Small intestine (tissue), 7 donors: ENCODE measurements around the gene CELF2. TPM values are rescaled to one million over a fixed set of nuclear protein-coding genes. Genes with fewer than 3 reads are reported as not detected.

ENCODE experiments used
- DNase-seq, 2 donors: peaks; one replicate each; pipeline versions ENCODE4 v3.0.0 to v3.0.0-alpha.2; 2013
- FAIRE-seq: peaks from 2 replicates; lab custom pipeline; 2012; peaks lifted over from hg19 to GRCh38; lab: Jason Lieb, UNC
- H3K27ac ChIP-seq, 3 donors: one replicate each; pipeline ENCODE4 v1.5.1; 2013; ENCODE audit warnings: low read length in 2 of 3, mild to moderate bottlenecking in 2 of 3, control low read depth in 1 of 3, inconsistent platforms in 1 of 3, low read depth in 1 of 3, moderate library complexity in 1 of 3
- H3K27me3 ChIP-seq, 3 donors: one replicate each; pipeline ENCODE4 v1.6.1; 2013; ENCODE audit warnings: low read length in 3 of 3, inconsistent platforms in 1 of 3; ENCODE audit not compliant: control insufficient read depth in 3 of 3, insufficient read depth in 3 of 3
- H3K36me3 ChIP-seq, 3 donors: one replicate each; pipeline ENCODE4 v1.6.1; 2013; ENCODE audit warnings: low read length in 3 of 3, inconsistent platforms in 1 of 3, low read depth in 1 of 3, mild to moderate bottlenecking in 1 of 3, moderate library complexity in 1 of 3; ENCODE audit not compliant: control insufficient read depth in 3 of 3, insufficient read depth in 2 of 3
- H3K4me1 ChIP-seq, 3 donors: one replicate each; pipeline ENCODE4 v1.6.1; 2013; ENCODE audit warnings: low read length in 2 of 3, inconsistent platforms in 1 of 3, low read depth in 1 of 3, mild to moderate bottlenecking in 1 of 3, moderate library complexity in 1 of 3; ENCODE audit not compliant: control insufficient read depth in 3 of 3, insufficient read depth in 2 of 3
- H3K4me3 ChIP-seq, 3 donors: one replicate each; pipeline ENCODE4 v1.5.1; 2013; ENCODE audit warnings: low read length in 3 of 3, control low read depth in 1 of 3, inconsistent platforms in 1 of 3, low read depth in 1 of 3, mild to moderate bottlenecking in 1 of 3, moderate library complexity in 1 of 3
- H3K9me3 ChIP-seq, 2 donors: one replicate each; pipeline ENCODE4 v1.6.1; 2013; ENCODE audit warnings: low read depth in 1 of 2, low read length in 1 of 2; ENCODE audit not compliant: control insufficient read depth in 2 of 2, insufficient read depth in 1 of 2
- WGBS, 3 donors: extraction: QIAGEN DNeasy Blood & Tissue Kit; methylation state at CpG; one replicate each; pipeline ENCODE4 v1.1.7; 2013; 5-methylcytosine and 5-hydroxymethylcytosine counted together
- polyA plus RNA-seq, 4 donors: library from polyadenylated mRNA; stranded (reverse) in 3 of 4; unstranded in 1 of 4; fragments of 200-250 nt in 3 of 4; fragments of 120-200 nt in 1 of 4; gene quantifications; one replicate each; pipeline versions ENCODE4 v1.2.1 to v1.2.3, GENCODE V29; 2013
- donor health status: healthy with polysubstance abuse.
- donor health status: control.
- donor health status: control.
- donor health status: Bipolar disorder and iron deficiency.
- donor health status: healthy.

Gene CELF2
- polyA plus RNA-seq, 4 donors, result 1.8 to 11.6 (median 6.1) TPM

DNA sequence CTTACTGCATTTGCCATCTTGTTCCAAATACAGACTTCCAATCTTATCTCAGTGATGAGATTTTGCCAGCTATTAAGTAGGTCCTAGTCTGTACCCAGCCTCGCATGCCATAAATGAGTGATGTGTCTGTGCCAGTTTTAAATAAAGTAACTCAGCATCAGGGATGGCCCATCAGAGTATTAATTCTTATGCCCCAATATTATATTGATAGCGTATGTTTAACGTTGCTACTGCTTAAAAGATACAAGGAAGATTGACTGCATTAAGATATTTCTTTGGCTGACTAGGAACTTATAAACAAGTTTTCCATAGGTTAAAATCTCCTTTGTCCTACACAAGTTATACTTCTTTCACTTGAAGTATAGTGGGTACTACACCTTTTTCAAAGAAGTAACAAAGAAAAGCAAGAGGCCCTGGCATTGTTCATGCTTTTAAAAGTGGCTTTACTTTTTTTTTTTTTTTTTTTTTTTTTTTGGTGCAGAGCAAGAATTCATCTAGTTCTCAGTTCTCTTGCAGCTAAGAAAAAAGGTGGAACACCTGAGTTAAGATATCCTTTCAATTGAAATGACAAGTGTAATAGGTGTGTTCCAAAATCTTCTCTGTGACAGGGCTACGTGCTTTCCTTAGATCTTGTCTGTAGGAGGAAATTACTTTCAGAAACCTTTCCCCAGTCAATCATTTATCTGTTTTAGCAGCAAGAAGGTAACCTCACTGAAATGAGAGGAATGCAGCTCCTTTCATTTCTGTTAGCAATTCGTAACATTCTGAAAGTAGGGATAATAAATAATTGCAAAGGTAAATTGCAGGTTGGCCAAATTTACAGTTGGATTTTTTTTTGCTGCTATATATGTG, 245.0 kb downstream of the CELF2 start:
- H3K27ac ChIP-seq, result no peak overlapping the region
- WGBS, 3 donors, result 85 to 89% (median 87%) methylated on average over 5 of the region's 5 CpGs
- FAIRE-seq, result no peak

GRCh38 chr10:11263767-11264166, 246.1 kb downstream of the CELF2 start:
- Histone ChIP-seq H3K4me3 (no peak overlapping the region), H3K4me1 (no peaks in the 10 kb centered on the region), H3K36me3 (peaks cover 0 to 2% (median 2%) of the 10 kb centered on the region in 3 donors), H3K27ac (no peak overlapping the region), H3K27me3 (no peaks in the 10 kb centered on the region), H3K9me3 (no peaks in the 10 kb centered on the region)
- 59 to 63% (median 62%) methylated on average over 3 of the region's 3 CpGs for WGBS, 3 donors
- no peak for FAIRE-seq
- DNase-seq, result no peak

More for the DNA sequence above, 245.0 kb downstream of the CELF2 start:
- Histone ChIP-seq H3K36me3 (peaks cover 0 to 4% (median 2%) of the 10 kb centered on the region in 3 donors), H3K4me1 (no peaks in the 10 kb centered on the region), H3K27me3 (no peaks in the 10 kb centered on the region), H3K9me3 (no peaks in the 10 kb centered on the region), H3K4me3 (no peak overlapping the region)
- DNase-seq, result no peak

DNA sequence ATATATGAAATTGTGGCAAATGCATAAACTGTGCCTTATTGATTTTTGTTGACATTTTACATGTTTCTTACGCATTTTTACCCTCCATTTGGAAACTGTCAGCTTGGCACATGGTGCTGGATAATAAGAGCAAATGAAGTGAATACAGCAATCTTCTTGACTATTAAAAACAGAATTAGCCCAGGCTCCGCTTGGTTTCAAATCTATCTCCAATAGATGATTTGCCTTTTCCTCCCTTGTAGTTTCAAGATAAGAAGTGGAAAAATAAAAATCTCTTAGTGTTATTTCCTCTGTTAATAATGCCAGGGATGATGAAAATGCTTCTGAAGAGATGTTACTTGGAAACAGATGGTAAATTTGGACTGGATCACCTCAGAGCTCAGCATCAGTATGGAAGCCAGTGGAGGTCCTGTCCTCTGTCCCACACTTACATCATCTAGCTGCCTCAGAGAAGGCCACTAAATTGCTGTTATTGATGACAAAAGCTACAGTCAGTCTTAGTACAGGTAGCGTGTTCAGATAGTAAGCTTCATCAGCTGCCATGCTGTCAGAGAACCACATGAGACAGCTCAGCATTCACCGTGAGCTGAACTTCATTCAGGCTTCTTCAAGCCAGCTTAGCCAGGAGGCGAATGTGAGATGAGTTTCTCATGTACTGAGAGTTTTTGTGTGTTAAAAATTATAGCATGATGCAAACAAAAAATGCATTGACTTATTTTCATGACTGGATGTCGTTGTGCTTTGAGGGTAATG, 246.8 kb downstream of the CELF2 start:
- H3K36me3 ChIP-seq, result peaks cover 0 to 2% (median 2%) of the 10 kb centered on the region in 3 donors
- 87 to 93% (median 91%) methylated on average over 6 of the region's 6 CpGs for WGBS, 3 donors
- no peaks in the 10 kb centered on the region for H3K27me3 ChIP-seq
- FAIRE-seq, result no peak
- H3K9me3 ChIP-seq, result no peaks in the 10 kb centered on the region
- H3K27ac ChIP-seq, result no peak overlapping the region
- H3K4me3 ChIP-seq, result no peak overlapping the region
- no peaks in the 10 kb centered on the region for H3K4me1 ChIP-seq
- no peak for DNase-seq

- WGBS, 3 donors, result 66 to 78% (median 71%) methylated on average over 3 of the region's 3 CpGs
- Histone ChIP-seq H3K4me3 (no peak overlapping the region), H3K36me3 (peaks cover 0 to 2% (median 0%) of the 10 kb centered on the region in 3 donors), H3K27me3 (no peaks in the 10 kb centered on the region), H3K9me3 (no peaks in the 10 kb centered on the region), H3K27ac (no peak overlapping the region), H3K4me1 (no peaks in the 10 kb centered on the region)
- DNase-seq, result no peak
- FAIRE-seq, result no peak
Observed at GRCh38 chr10:11265484-11265883, 247.8 kb downstream of the CELF2 start.

GRCh38 chr10:11266426-11266825, 248.8 kb downstream of the CELF2 start:
- Histone ChIP-seq H3K4me1 (no peaks in the 10 kb centered on the region), H3K4me3 (no peak overlapping the region), H3K27me3 (no peaks in the 10 kb centered on the region), H3K9me3 (no peaks in the 10 kb centered on the region), H3K36me3 (peaks cover 0 to 4% (median 1%) of the 10 kb centered on the region in 3 donors), H3K27ac (no peak overlapping the region)
- WGBS, 3 donors, result 78 to 90% (median 79%) methylated on average over 4 of the region's 4 CpGs
- no peak for DNase-seq
- no peak for FAIRE-seq

DNA sequence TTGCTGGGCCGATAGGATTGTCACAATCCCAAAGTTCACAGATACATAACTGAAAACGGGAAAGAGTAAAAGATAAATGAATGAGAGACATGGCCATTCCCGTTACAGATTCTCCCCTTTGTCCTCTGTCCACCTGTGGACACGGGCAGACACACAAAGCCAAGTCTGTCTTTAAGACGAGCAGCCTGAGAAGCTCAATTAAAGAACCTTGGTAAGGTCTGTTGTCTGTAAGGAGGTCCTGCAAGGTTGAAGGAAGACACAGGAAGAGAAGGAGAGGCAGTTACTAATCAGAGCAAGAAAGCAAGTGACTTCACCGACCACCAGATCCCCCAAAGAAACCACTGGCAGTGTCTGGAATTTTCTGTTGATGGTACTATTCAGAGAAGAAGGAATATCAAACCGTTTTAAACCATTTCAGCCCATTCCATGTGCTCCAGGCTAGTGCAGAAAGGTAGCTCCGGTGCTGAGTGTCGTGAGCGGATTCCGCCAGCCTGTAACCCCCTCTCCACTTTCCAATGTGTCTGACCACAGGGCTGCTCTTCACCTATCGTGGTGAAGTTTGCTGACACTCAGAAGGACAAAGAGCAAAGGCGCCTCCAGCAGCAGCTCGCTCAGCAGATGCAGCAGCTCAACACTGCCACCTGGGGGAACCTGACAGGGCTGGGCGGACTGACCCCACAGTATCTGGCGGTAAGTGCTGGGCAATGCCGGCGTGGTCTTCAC, 252.6 kb downstream of the CELF2 start:
- H3K4me3 ChIP-seq, result no peak overlapping the region
- no peaks in the 10 kb centered on the region for H3K4me1 ChIP-seq
- no peaks in the 10 kb centered on the region for H3K27me3 ChIP-seq
- H3K27ac ChIP-seq, result no peak overlapping the region
- H3K9me3 ChIP-seq, result no peaks in the 10 kb centered on the region
- WGBS, 3 donors, result 32 to 46% (median 45%) methylated on average over 18 of the region's 18 CpGs
- DNase-seq, result peak; percentile 74 to 87
- H3K36me3 ChIP-seq, result peaks cover 0 to 4% (median 0%) of the 10 kb centered on the region in 3 donors
- no peak for FAIRE-seq

- DNase-seq (no peak), FAIRE-seq (no peak)
- Histone ChIP-seq H3K4me1 (no peaks in the 10 kb centered on the region), H3K27ac (no peak overlapping the region), H3K9me3 (no peaks in the 10 kb centered on the region), H3K36me3 (peaks cover 0 to 4% (median 0%) of the 10 kb centered on the region in 3 donors), H3K4me3 (no peak overlapping the region), H3K27me3 (no peaks in the 10 kb centered on the region)
- 48 to 52% (median 52%) methylated on average over 7 of the region's 7 CpGs for WGBS, 3 donors
Observed at GRCh38 chr10:11270858-11271179, 253.1 kb downstream of the CELF2 start.

GRCh38 chr10:11272915-11273389, 255.3 kb downstream of the CELF2 start:
- whole genome bisulfite sequencing, 3 donors, result 81 to 87% (median 85%) methylated on average over 15 of the region's 15 CpGs
- H3K27ac ChIP-seq, result no peak overlapping the region
- H3K27me3 ChIP-seq, result no peaks in the 10 kb centered on the region
- H3K9me3 ChIP-seq, result no peaks in the 10 kb centered on the region
- H3K36me3 ChIP-seq, result peaks cover 0 to 4% (median 0%) of the 10 kb centered on the region in 3 donors
- FAIRE-seq, result no peak
- no peak overlapping the region for H3K4me3 ChIP-seq
- no peaks in the 10 kb centered on the region for H3K4me1 ChIP-seq
- no peak for DNase-seq
